DMS153 treated with DMSO at 0.1 percent for 48 hours (cell line): ENCODE measurements around the gene RPRD1B.
"Not testable (repeated sequence)": the region's sequence is repeated elsewhere in the genome, so short reads cannot be mapped to it uniquely, and the experiment has no call there.

ENCODE experiments used
- DNase-seq: peaks from one replicate; lab custom pipeline; 2025; ENCODE audit not compliant: unreplicated experiment; lab: John Stamatoyannopoulos, UW

RPRD1B gene

GRCh38 chr20:38001173-38001875 is 32.2 kb upstream of the RPRD1B start:
- DNase-seq, result no peak

- DNase-seq, result no peak
Observed at GRCh38 chr20:38001981-38002380, 31.6 kb upstream of the RPRD1B start.

GRCh38 chr20:38002422-38002821 is 31.1 kb upstream of the RPRD1B start:
- no peak for DNase-seq

GRCh38 chr20:38004416-38004815 is 29.1 kb upstream of the RPRD1B start:
- DNase-seq, result no peak

GRCh38 chr20:38005903-38006302 is 27.6 kb upstream of the RPRD1B start:
- no peak for DNase-seq

GRCh38 chr20:38007526-38007925 is 26.0 kb upstream of the RPRD1B start:
- DNase-seq, result no peak

GRCh38 chr20:38008233-38008944 is 25.2 kb upstream of the RPRD1B start:
- DNase-seq, result no peak

GRCh38 chr20:38009416-38009815 is 24.1 kb upstream of the RPRD1B start:
- not testable (repeated sequence) for DNase-seq

GRCh38 chr20:38011696-38012095 is 21.9 kb upstream of the RPRD1B start:
- no peak for DNase-seq

- no peak for DNase-seq
Observed at GRCh38 chr20:38012332-38012731, 21.2 kb upstream of the RPRD1B start.

GRCh38 chr20:38013887-38014286 is 19.7 kb upstream of the RPRD1B start:
- no peak for DNase-seq

- no peak for DNase-seq
Observed at GRCh38 chr20:38017959-38018358, 15.6 kb upstream of the RPRD1B start.

GRCh38 chr20:38018385-38018784 is 15.2 kb upstream of the RPRD1B start:
- DNase-seq, result no peak

GRCh38 chr20:38021087-38021772 is 12.3 kb upstream of the RPRD1B start:
- no peak for DNase-seq

GRCh38 chr20:38023181-38024001 is 10.2 kb upstream of the RPRD1B start:
- no peak for DNase-seq

- no peak for DNase-seq
Observed at GRCh38 chr20:38024496-38024895, 9.1 kb upstream of the RPRD1B start.

- DNase-seq, result no peak
Observed at GRCh38 chr20:38029453-38029852, 4.1 kb upstream of the RPRD1B start.

- DNase-seq, result no peak
Observed at GRCh38 chr20:38031957-38032356, 1.6 kb upstream of the RPRD1B start.

GRCh38 chr20:38032585-38033329 is 789 bp upstream of the RPRD1B start:
- no peak for DNase-seq

GRCh38 chr20:38034108-38034649 is 633 bp downstream of the RPRD1B start:
- no peak for DNase-seq
